ENCODE results near the gene RIPOR3.
"Not testable (repeated sequence)": the region's sequence is repeated elsewhere in the genome, so short reads cannot be mapped to it uniquely, and the experiment has no call there.

RIPOR3 gene

GRCh38 chr20:50569864-50570836 is 121.2 kb downstream of the RIPOR3 start:
- DNase-seq = no peak

- DNase-seq = not testable (repeated sequence)
Measured at GRCh38 chr20:50569487-50569863, 121.9 kb downstream of the RIPOR3 start.

GRCh38 chr20:50568549-50568942 is 122.8 kb downstream of the RIPOR3 start:
- DNase-seq = no peak

- DNase-seq = no peak
Measured at GRCh38 chr20:50567860-50568548, 123.3 kb downstream of the RIPOR3 start.

GRCh38 chr20:50565871-50566270 is 125.5 kb downstream of the RIPOR3 start:
- DNase-seq = no peak

GRCh38 chr20:50565383-50565782 is 126.0 kb downstream of the RIPOR3 start:
- no peak for DNase-seq

GRCh38 chr20:50563133-50563944 is 128.0 kb downstream of the RIPOR3 start:
- no peak for DNase-seq

GRCh38 chr20:50562262-50562701 is 129.1 kb downstream of the RIPOR3 start:
- no peak for DNase-seq

GRCh38 chr20:50561379-50562078 is 129.8 kb downstream of the RIPOR3 start:
- DNase-seq = no peak

GRCh38 chr20:50560867-50561266 is 130.5 kb downstream of the RIPOR3 start:
- no peak for DNase-seq

- DNase-seq = no peak
Measured at GRCh38 chr20:50559856-50560638, 131.3 kb downstream of the RIPOR3 start.

GRCh38 chr20:50559149-50559548 is 132.2 kb downstream of the RIPOR3 start:
- no peak for DNase-seq

- no peak for DNase-seq
Measured at GRCh38 chr20:50558483-50558925, 132.8 kb downstream of the RIPOR3 start.

- no peak for DNase-seq
Measured at GRCh38 chr20:50557549-50558134, 133.7 kb downstream of the RIPOR3 start.

GRCh38 chr20:50555662-50556061 is 135.7 kb downstream of the RIPOR3 start:
- DNase-seq = no peak

- no peak for DNase-seq
Measured at GRCh38 chr20:50554694-50555579, 136.4 kb downstream of the RIPOR3 start.

- no peak for DNase-seq
Measured at GRCh38 chr20:50552979-50553378, 138.4 kb downstream of the RIPOR3 start.

GRCh38 chr20:50551288-50551687 is 140.1 kb downstream of the RIPOR3 start:
- DNase-seq = peak; percentile 9

GRCh38 chr20:50550531-50550930 is 140.8 kb downstream of the RIPOR3 start:
- no peak for DNase-seq

GRCh38 chr20:50548396-50548795 is 142.9 kb downstream of the RIPOR3 start:
- DNase-seq = no peak

All from NCI-H1436 (cell line).